SKM-1 (cell line): ENCODE results near the gene SUGCT.
"Not testable (repeated sequence)": the region's sequence is repeated elsewhere in the genome, so short reads cannot be mapped to it uniquely, and the experiment has no call there.

Experiments
- DNase-seq: peaks from one replicate; lab custom pipeline; 2025; ENCODE audit not compliant: unreplicated experiment; lab: John Stamatoyannopoulos, UW

SUGCT gene

DNA sequence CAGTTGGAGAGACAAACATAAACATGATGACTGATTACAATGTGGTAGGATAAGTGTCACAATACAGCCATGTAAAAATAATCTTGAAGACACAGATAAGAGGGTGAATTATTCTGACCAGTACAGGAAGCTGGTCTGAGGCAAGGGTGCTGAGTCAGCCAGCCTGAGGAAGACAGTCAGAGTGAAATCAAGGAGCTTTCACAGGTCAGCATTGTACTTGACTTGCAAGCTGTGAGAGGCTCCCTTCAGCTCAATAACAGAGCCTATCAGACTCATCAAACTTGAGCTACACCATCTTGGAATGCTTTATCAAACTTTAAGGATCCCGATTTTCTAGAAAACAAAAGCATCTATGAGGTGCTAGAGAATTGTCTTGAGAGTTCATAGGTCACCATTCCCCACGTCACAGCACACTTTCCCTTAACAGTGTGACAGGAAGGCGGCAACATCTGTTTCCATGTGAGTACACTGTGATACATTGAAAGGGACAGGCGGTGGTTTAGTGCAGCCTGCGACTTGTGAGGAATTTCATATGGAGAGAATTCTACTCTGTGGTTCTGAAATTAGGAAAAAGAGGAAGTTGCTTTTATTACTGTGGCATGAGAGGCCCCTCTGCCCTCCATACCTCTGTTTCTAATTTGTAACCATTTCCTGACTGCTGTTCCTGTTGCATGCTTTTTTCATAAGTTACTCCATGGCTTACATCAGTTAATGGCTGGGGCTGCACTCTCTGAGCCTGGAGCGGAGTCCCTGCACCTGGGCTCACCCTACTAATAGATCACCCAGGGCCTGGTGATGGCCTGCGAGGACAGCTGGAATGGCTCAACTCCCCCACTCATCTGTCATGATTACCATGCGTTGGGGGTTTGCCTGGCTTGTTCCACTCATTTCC, 417.1 kb downstream of the SUGCT start:
- DNase-seq = peak; percentile 90

DNA sequence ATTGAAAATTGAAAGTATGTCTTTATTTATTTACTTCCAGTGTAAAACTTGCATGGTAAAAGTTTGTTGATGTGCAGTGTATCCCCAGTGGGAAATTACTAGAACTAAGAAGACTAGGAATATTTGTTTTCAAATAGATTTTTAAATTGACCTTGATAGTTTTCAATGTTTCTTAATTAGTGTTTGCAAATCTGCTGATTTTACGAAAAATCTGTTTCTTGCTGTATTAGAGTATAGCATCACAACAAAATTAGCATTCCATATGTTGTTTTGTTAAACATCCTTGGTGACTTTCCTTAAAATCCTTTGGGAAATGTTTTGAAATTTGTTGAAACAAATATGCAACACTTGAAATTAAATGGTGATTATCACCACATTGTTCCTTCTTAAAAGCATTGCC, 425.9 kb downstream of the SUGCT start:
- no peak for DNase-seq

DNA sequence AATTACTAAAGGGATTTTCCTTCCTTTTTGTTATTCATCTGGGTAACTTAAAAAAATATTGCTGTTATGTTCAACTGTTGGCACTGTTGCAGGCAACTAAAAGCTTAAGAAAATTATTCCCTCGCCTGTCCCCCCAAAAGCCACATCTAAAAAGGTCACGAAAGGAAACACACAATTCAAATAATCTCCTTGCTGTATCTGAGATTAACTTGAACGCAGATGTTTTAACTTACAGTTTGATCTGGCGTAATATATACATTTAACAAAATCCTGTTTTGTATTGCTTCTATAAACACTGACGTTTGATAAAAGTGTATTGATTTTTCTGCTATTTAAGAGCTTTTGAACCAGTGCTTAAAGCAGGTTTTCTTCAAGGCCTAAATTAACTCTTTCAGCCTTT, 432.1 kb downstream of the SUGCT start:
- DNase-seq = no peak

DNA sequence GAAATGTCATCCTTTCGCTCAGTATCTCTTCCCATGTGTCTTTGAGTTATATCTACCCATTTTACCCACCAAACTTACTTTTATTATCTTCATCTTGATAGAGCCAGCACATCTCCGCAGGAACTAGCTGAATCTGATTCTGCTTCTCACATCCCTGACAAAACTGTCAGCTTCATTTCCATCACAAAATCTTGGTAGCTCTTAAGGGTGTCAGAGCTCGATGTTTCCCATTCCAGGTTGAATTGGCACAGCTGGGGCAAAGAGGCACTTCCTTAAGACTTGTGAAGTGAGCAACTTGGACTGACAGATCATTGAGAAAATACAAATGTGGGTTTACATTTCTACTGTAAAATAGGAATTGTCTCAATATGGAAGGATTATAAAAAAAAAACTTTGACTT, 434.5 kb downstream of the SUGCT start:
- no peak for DNase-seq

DNA sequence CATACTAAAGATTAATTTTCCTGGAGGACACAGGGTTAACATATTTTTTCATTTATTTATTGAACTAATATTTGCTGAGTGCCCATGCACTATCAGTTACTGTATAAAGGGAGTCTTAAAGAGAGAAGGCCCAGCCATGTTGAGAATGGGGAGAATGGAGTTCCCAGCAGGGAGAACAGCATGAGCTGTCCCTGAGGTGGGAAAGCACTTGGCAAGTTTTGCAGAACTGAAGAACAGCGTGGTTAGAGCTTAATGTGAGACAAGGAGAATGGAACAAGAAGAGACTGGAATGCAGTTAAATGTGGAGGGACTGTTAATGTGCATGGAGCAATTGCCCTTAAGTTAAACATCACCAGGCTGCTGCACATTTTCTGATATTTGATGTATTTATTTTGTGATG, 435.4 kb downstream of the SUGCT start:
- DNase-seq = no peak

DNA sequence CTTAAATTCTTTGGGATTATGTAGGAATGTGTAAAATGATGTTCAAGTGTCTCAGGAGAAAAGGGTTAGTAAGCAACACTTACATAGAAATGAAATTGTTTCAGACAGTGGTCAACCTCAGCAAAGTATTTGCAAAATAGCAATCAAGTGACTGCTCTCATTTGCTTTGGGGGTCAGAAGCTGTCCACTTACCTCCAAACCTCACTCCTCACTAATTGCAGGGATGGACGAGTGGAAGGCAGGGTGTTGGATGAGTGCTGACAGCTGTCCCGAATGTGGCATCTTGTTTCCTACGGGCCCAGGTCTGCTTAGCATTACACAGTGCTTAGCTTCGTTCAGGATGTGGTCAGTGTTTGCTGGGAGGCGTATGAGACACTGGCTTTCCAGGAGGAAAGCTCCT, 437.0 kb downstream of the SUGCT start:
- DNase-seq = no peak

DNA sequence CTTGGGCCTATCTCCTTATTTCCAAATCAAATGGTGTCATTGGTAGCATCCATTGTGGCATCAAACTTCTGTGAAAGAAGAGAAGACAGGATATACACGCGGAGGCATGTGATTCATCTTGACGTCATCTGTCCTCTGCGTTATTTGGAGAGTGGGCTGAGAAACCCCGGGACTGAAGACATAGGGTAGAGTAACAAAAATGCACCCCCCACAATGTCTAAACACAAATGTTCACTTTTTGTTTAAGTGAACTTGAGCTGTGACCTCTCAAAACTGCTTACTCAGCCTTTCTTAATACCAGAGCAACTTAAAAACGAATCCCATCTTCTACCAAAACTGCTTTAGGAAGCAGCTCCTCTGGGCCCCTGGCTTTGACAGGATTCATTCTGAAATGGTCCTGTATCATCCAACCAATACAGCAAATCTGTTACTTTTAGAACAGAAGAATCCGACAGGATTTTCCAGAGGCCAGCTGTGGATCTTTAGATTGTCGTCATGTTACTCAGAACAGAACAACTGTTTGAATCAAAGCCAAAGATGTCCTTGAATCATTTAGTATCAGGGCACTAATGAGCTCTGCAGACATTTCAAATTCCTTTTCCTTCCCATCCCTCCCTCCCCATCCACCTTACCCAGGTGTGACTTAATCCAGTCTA, 438.1 kb downstream of the SUGCT start:
- no peak for DNase-seq

DNA sequence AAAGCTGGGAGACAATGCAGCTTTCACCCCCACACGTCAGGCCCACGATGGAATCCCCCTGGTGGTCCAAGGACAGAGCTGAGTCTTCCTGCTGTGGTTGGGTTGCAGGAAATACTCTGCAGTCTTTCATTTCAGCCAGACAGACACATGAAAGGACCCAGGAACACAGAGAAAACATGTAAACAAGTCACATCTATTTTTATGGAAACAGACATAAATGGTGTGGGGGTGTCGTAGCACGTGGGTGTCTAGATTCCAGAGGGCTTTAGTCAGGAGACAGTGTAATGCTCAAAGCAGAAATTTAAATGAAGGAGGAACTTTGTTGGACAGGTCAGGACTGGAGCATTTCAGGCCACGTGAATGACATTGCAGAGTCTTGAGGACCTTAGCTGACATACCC, 444.6 kb downstream of the SUGCT start:
- DNase-seq = no peak

DNA sequence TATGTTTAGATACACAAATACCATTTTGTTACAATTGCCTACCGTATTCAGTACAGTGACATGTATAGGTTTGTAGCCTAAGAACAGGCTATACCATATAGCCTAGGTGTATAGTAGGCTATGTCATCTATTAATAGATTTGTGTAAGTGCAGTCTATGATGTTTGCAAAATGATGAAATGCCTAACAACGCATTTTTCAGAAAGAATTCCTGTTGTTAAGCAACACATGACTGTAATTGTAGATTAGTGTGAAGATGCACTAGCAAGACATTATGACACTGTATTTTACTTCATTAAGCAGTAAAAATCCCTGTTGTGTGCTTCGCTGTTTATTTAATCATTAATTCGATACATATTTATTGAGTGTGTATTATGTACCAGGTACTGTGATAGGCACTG, 446.0 kb downstream of the SUGCT start:
- DNase-seq = no peak

DNA sequence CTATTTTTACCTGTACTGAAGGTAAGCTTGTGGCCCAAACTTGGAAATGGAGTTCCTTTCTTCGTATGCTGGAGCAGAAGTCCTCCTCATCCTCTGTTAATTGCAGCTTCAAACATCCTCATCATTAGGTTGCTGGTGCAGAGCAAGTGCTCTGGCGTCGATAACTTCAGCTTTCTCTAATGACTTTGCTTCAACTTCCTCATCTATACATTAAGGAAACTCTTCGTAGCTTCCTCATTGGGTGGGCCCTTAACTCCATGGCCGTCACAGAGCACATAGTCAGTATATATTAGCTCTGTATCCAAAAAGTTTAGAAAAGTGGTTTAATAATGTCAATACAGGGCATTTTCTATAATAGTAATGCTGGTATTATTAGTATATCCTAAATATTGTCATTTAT, 447.7 kb downstream of the SUGCT start:
- no peak for DNase-seq

DNA sequence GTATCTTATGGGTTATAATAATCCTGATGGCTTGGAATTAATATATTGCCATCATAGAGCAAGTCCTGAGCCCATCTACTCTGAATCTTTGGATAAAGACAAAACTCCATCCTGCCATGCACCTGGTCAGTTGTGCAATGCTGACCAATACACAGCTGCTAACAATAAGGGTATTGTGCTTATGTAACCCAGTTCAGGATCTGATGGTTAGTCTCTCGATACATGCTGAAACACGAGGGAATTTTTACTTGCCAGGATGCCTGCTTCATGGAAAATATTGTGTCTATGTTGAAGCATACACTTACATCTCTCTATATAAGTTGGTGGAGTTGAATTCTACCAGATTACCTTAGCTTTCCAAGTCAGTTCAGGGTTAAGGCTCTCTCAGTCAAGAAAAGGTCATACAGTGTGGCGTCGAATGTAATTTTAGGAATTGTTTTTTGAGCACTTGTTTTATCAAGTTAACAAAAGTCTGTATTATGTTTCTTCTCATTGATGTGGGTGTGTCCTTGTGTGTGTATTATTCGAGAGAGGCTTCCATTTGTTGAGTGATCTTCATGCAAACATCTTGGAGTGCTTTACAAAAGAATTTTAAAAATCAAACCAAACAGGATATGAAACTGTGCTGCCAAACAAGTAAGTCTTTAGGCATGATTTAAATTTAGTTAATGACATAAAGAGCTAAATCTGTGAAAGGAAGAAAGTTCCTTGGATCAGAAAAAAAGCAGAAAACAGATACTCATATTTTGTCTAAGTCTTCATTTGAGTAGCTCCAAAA, 449.1 kb downstream of the SUGCT start:
- DNase-seq = no peak

DNA sequence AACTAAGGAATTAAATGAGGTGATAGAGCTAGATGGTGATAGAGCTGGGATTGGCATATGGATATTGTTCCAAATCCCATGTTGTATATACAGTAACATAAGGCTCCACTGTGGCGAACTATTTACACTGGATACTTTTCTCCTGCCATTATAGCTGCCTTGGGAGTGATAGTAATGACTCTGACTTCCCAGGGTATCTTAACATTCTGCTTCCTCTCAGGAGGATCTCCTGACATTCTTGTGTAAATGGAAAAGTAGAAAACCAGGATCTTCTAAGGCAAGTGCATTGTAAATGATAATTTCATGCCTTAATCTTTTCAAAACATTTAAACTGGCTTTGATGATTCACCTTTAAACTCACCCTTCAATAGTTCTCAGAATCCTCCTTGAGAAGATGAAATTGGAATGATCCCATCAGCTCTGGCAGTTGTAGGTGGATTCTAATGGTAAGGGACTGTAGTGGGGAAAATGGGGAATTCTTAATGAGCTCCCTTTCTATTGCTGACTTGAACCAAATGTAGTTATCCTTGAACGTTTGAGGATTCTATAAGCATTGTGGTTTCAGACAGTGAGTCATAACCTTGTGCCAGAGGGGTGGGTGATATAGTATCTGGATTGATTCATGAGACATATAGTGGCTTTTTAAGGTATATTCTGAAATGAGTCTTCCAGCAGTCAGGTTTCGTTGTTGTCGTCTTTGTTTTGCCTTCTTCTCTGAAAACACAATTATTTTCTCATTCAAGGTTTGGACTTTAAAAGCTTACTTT, 450.0 kb downstream of the SUGCT start:
- DNase-seq = no peak

DNA sequence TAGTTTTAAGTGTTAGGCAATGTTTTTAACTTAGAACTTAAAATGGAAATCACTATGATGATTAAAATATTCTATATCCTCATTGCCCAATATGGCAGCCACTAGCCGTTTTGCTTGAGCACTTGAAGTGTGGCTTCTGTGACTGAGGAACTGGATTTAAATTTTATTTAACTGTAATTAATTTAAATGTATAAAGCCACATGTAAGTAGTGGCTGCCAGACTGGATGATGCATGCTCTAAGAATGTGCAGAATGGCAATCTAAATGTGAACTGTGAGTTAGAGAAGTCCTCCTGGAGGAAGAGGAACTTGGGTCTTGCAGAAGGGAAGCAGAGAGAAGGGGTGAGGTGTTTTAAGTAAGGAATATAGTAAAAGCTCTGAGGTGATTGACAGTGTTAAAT, 451.4 kb downstream of the SUGCT start:
- peak; percentile 20 for DNase-seq

DNA sequence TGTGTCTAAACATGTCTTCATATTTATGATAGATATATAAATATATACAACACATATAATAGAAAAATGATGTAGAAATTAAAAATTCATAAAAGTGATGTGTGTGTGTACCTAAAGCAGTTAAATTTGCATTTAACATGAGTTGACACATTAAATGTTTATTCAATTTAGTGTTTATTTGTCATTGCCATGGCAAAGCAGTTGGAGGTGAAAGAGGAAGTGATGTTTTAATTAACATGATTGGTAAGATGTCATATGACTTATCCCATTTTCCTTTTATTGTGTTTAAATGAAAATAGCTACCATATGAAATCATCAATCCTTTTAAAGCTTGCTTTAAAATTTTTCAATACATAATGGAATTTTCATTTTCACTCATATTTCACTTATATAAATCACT, 452.6 kb downstream of the SUGCT start:
- no peak for DNase-seq

DNA sequence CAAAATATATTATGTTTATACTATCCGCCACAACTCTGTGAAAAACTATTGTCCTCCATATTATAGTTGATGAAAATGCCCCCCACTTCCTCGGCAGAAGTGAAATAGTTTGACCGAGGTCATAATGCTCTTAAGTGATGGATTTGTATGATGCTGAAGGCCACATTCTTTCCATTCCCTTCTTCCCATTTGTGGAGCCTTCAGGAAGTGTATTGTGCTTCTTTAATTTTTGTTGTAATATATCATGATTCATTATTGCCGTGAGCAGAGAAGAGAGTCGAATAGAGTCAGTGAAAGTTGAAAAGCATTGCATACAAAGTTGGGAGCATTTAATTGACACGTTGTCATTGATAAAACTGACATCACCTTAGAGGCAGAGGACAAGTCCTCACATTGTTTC, 460.3 kb downstream of the SUGCT start:
- DNase-seq = no peak

DNA sequence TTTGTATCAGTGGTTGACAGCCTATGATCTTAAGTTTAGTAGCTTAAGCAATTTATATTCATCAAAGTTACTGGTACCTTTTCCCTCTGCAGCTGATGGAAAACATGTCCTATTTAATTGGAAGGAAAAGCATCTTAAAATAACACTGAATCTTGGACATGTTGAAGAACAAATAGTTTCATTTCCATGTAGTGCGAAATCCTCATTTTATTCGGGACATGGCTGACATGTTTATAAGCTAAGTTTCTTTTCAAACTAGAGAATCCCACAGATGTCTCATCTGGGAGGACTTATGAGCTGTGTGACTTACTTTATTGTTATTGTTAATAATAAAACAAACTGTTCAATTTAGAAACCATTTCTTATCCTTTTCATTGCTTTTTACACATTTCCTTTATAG, 461.0 kb downstream of the SUGCT start:
- DNase-seq = no peak

DNA sequence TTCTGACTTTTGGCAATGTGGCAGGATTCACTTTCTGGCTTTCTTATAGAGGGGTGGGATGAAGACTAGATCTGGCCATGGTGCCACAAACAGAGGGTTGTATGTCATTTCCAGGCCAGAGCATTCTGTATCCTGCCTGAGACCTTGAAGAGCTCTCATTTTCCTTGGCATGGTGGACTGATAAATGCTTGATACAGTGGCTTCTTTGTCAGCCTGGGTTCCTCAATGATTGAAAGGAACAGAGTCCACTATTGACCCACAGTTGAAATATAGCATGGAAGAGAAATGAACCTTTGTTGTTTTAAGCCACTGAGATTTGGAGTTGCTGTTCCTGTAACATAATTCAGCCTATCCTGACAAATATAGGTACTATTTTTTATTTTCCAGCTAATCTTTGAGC, 462.7 kb downstream of the SUGCT start:
- DNase-seq = no peak

DNA sequence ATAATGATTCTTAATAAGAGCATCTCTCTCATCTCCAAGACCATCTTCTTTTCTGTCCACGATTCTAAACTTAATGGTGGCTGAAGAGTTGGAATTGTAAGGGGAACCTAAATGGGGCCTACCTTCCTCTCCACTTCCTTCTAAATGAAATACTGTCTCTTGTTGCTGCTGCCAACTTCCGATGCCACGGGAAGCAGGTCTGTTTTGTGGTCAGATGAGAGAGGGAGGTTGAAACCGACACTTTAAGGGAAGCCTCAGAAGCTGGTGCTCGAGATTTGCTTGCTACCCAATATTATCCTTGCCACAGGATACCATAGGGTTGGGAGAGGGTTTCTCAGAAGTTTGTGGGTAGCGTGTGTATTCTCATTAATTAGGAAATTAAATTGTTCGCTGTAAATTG, 464.1 kb downstream of the SUGCT start:
- peak; percentile 43 for DNase-seq

DNA sequence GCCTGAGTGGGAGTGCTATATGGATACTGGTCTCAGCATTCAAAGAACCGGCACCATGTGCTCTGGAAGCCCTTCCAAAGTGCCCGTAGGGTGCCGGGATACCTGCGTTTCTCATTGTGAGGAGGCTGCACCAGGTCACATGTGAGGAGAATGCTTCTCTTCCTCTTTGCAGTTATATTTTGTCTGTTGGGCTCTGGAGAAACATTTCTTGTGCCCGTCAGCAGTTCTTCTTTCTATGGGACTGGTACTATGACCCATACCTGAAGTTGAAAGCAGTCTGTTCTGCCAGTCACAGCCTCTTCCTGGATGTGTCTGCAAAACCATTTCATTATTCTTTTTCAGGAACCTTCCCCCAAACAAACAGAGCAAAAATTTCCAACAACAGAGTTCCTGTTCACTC, 465.0 kb downstream of the SUGCT start:
- no peak for DNase-seq

DNA sequence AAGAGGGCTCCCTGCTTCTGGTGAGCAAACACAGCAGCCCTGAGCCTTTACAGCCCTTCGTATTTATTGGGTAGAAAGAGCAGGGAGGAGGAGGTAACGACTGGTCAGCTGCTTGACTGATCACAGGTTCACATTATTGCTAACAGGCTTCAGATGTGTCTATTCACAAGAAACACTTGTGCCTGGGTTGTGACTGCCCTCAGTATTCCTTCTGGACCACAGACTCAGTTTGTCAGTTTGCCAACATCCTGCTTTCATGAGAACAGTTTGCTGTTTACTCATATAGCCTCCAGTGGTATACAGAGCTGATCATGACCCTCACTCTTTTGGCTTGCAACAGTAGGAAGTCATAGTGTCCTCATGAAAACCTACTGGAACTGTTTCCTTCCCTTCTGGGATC, 467.5 kb downstream of the SUGCT start:
- not testable (repeated sequence) for DNase-seq
